ENCODE results near the gene ESYT2. TPM values are rescaled to one million over a fixed set of nuclear protein-coding genes. Genes with fewer than 3 reads are reported as not detected.
"Not testable (repeated sequence)": the region's sequence is repeated elsewhere in the genome, so short reads cannot be mapped to it uniquely, and the experiment has no call there.

Gene ESYT2
- polyA plus RNA-seq, 3 donors, result 37.8 to 59.3 (median 52.8) TPM

DNA sequence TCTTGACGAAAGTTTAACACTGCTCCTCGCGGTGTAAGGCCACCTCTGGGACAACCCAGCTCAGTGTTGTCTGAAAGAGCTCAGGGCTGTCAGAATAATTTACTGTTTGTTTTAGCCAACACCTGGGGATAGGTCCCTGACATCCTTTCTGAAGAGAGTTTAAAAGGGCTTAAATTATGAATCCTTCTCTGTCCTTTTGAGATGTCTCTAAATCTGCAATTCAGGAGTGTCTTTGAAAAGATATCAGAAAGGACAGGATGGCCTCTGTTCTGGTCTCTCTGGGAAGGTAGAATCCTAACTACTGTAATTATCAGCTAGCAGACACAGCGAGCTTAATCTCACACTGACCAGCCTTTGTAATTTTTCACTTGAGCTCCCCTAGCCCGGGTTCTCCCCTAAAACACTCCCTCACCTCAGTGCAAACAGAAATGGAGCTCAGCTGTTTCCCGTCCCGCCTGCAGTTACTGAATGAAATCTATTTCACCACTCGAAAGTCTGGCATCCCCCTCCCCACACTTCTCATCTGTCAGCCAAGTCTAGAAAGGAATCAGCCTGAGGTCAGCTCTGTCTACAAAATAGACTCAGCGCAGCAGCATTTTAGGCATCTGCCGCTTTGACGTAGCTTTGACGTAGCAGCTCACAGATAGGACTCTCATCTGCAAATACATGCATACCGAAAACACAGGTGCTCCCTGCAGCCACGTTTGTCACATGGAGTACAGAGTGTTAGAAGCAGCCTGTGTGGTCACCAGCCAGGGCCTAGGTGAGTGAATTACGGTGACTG lies 31.9 kb upstream of the ESYT2 start:
- no peak for DNase-seq

DNA sequence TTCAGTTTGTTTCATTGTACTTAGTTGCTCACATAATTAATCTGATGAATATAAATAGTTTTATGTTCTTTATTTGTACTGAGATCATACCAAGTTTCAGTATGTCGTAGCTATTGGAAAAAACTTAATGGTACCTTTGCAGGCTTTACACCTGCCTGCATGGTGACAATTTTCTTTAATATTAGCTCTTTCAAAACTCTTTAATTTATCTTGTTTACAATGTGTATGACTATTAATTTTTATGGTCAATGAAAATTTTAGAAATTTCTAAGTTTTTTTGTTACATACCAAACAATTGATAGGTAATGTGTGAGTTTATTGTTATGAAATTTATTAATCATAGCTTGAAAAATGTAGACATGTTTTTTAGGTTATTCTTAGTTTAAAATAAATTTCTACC lies 31.1 kb upstream of the ESYT2 start:
- no peak for DNase-seq

- no peak for DNase-seq
These were observed 29.5 kb upstream of the ESYT2 start for GRCh38 chr7:158858592-158859503.

- no peak for DNase-seq
These were observed 27.8 kb upstream of the ESYT2 start for GRCh38 chr7:158856883-158857668.

- no peak for DNase-seq
These were observed 25.4 kb upstream of the ESYT2 start for GRCh38 chr7:158854681-158855081.

GRCh38 chr7:158850545-158851102 lies 21.3 kb upstream of the ESYT2 start:
- DNase-seq, result no peak

GRCh38 chr7:158849768-158850544 lies 20.6 kb upstream of the ESYT2 start:
- DNase-seq, result no peak

DNA sequence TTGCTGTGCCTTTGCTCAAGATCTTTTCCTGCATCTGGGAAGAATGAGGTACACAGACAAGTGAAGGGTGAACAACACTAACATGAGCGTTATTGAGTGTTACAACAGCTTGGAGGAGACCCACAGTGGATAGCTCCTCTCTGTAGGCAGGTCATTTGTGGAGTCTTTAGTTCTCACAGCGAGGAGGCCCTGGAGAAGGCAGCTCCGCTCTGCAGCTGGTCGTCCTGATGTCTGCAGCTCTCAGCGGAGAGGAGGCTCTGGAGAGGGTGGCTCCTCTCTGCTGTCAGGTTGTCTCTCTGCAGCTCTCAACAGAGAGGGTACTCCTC lies 20.1 kb upstream of the ESYT2 start:
- DNase-seq, result no peak

GRCh38 chr7:158847451-158847866 lies 18.1 kb upstream of the ESYT2 start:
- no peak for DNase-seq

DNA sequence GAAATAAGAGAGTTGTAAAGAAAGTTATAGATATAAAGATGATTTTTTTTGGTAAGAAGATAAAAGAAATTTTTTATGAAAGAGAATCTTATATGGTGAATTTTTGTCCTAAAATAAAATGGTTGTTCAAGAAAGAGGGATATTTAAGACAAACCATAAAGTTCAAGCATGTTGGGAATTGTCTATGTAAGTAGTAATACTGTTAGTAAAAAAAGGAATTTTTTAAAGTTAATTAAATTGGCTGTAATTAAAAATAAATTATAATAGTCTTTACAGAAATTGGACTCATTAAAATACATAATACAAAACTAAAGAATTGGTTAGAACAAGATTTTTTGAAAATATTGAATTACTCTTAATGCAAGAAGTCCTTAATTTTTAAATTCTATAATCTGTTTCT lies 17.0 kb upstream of the ESYT2 start:
- DNase-seq, result no peak

DNA sequence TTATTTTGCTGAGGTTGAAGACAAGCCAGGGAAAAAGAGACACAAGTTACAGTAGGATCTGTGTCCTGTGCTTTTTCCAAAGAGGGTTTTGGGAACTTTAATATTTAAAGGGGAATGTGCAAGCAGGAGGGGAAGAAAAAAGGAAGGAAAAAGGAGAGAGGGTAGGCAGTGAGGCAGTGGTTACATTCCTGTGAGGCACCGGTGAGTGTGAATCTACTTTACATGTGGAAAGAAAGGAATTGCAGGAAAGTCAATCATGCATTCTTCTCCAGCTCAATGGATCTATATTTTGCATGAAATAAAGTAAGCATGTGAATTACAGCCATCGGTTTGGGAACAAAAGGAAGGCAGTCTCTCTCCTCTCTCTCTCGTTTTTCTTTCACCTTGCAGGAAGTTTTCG lies 14.5 kb upstream of the ESYT2 start:
- no peak for DNase-seq

DNA sequence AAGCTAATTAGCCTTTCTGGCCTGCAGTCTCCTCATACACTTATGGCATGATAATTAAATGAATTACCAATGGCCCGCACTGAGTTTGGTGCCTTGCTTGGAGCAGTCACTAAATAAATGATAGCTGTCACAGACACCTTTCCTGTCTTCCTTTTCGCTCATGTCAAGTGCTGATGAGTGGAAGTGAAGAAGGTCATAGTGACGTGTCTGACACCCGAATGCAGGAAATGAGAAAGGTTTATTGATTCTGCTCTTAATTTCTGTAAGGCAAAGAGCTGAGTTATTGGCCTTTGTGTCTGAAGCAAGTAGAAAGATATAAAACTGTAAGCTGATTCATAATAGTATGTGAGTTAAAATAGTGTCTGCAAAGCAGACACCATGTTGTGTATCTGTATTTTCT lies 13.2 kb upstream of the ESYT2 start:
- no peak for DNase-seq

- DNase-seq, result no peak
These were observed 11.3 kb upstream of the ESYT2 start for GRCh38 chr7:158840604-158841003.

DNA sequence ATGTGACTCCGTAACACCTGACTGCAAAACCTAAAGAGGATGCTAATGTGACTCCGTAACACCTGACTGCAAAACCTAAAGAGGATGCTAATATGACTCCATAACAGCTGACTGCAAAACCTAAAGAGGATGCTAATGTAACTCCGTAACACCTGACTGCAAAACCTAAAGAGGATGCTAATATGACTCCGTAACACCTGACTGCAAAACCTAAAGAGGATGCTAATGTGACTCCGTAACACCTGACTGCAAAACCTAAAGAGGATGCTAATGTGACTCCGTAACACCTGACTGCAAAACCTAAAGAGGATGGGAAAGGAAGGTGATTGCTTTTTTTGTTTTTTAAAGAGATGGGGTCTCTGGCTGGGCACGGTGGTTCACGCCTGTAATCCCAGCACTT lies 9.9 kb upstream of the ESYT2 start:
- not testable (repeated sequence) for DNase-seq

DNA sequence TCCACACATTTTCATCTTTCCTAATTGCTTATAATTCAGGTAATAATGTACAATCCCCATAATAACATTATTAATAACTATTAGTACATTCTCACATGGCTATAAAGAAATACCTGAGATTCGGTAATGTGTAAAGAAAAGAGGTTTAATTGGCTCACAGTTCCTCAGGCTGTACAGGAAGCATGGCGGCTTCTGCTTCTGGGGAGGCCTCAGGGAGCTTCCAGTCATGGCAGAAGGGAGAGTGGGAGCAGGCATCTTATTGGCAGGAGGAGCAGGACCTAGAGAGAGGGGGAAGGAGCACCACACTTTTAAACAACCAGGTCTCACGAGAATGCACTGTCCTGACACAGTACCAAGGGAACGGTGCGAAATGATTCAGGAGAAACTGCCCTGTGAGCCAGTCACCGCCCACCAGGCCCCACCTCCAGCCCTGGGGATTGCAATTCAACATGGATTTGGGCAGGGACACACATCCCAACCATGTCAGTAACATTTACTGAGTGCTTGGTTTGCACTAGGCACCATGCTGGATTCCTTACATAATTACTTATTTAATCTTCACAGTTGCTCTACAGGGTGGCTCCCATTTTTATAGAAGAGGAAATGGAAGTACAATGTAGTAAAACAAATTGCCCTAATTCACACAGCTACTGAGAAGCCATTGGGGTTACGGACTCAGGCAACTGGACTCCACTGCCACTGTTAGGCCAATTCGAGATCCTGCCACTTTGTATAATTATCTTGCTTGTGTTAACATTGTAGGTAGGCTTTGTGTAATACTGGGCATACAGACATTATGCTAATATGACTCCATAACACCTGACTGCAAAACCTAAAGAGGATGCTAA lies 8.7 kb upstream of the ESYT2 start:
- no peak for DNase-seq

DNA sequence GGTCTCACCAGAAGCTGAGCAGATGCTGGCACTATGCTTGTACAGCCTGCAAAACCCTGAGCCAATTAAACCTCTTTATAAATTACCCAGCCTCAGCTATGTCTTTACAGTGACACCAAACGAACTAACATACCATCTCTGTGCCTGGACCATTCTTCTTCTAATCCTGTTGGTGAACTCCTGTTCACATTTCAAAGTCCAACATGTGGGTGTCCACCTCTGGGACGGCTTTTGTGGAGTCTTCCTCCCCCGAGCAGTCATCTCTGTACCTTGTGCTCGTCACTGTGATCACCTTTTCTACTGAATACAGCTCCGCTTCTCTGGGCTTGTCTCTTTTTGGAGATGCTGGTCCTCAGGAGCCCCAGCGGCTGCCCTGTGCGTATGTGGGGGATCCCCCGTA lies 7.4 kb upstream of the ESYT2 start:
- no peak for DNase-seq

DNA sequence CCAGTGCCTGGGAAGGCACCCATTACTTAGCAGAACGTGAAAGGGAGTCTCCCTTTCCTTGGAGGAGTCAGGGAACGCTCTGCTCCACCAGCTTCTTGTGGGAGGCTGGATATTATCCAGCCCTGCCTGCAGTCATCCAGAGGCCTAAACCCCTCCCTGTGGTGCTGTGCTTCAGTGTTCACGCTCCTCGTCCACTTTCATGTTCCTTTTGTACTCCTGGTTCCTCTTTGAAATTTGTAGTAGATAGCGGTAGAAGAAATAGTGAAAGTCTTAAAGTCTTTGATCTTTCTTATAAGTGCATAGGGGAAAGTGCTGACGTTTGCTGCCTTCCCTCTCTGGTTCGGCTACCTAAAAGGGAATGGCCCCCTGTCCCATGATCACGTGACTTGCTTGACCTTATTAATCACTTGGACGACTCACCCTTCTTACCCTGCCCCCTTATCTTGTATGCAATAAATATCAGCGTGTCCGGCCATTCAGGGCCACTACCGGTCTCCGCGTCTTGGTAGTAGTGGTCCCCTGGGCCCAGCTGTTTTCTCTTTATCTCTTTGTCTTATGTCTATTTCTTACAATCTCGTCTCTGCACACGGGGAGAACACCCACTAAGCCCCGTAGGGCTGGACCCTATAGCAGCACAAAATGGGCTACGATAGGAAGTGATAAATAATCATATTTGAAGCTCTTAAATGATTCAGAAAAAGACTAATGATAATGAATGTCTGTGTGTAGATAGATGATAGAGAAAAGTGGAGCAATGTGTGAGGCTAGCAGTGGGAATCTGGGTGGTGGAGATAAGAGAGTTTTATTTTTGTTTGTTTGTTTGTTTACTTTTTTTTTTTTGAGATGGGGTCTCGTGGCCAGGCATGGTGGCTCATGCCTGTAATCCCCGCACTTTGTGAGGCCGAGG lies 5.8 kb upstream of the ESYT2 start:
- no peak for DNase-seq

- DNase-seq, result no peak
These were observed 3.7 kb upstream of the ESYT2 start for GRCh38 chr7:158832994-158833393.

DNA sequence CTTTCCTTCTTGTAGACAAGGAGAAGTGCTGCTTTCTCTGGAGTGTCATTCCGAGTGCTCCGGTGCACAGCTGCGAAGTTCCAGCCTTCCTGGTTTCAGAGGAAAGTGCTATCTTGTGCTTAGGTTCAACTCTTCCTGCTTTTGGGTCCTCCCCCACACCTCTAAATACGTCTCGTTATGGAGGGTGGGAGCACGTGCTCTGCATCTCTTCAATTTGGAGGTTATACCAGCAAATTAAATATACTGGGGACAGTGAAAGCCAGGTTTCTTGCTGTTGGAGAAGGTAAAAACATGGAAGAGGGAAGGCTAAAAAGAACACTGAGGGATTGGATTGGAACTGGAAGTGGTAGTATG lies 2.4 kb upstream of the ESYT2 start:
- DNase-seq, result no peak

Measured in renal pelvis (tissue), 4 donors.